CD4-positive, alpha-beta T cell treated with Interferon alpha-2 for 1 hour (primary cell): ENCODE results near the gene TMEM203.

Experiments
- DNase-seq, 2 donors: peaks; one replicate each; pipeline ENCODE4 v3.0.0-alpha.2; 2020 to 2022

The TMEM203 gene

DNA sequence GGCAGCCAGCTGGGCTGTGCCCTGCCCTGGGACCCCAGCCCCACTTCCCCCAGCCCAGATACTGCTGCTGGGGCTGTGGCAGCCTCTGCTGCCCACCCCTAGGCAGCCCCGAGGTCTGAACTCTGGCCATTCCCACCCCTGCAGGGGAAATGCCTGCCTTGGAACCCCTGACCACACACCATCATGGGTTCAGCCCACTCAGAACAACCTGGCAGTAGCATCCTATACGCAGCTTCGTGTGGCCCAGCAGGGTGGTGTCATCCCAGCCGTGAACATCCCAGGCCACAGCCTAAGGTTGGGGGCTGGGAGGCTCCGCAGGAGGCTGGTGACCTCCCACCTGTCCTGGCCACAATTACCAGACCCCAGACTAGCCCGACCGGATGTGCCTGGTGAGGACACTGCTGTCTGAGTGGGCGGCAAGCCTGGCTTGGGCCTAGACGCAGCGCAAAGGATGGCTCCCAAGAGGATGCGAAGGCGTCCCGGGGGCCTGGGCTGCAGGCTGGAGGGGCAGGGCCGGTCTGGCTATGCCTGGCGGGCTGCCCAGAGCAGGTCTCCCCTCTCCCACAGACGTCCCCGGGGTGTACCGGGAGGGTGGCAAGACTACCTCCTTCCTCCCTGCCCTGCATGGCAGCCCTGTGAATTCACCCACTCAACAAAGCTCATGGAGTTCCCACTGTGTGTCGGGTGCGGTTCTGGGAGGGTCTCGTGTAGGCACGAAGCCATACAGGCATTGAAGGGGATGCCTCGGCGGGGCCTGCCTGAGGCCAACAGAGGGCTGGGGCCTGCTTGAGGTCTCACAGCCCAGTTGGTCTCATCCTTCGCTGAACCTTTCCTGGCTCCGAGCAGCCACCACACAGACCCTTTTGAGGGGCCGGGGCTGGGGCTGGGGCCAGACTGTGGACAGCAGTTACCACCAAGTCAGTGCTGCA lies 23.8 kb upstream of the TMEM203 start:
- DNase-seq: no peak

DNA sequence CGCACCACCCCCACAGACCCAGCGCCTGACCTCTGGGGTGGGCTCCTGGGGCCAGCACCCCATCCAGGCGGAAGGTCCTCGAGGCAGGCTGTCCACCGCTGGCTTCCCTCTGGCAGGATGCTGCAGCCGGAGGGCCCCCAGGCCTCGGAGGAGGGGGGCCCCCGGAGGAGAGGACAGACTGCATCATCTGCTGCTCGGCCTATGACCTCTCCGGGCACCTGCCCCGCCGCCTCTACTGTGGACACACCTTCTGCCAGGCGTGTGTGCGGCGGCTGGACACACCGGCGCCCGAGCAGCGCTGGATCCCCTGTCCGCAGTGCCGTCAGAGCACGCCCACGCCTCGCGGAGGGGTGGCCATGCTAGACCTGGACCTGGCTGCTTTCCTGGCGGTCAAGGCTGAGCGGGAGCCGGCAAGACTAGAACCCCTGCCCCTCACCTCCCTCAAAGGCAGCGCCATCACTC lies 23.1 kb upstream of the TMEM203 start:
- DNase-seq: no peak

- DNase-seq: no peak
These were observed 22.5 kb upstream of the TMEM203 start for GRCh38 chr9:137227853-137228505.

DNA sequence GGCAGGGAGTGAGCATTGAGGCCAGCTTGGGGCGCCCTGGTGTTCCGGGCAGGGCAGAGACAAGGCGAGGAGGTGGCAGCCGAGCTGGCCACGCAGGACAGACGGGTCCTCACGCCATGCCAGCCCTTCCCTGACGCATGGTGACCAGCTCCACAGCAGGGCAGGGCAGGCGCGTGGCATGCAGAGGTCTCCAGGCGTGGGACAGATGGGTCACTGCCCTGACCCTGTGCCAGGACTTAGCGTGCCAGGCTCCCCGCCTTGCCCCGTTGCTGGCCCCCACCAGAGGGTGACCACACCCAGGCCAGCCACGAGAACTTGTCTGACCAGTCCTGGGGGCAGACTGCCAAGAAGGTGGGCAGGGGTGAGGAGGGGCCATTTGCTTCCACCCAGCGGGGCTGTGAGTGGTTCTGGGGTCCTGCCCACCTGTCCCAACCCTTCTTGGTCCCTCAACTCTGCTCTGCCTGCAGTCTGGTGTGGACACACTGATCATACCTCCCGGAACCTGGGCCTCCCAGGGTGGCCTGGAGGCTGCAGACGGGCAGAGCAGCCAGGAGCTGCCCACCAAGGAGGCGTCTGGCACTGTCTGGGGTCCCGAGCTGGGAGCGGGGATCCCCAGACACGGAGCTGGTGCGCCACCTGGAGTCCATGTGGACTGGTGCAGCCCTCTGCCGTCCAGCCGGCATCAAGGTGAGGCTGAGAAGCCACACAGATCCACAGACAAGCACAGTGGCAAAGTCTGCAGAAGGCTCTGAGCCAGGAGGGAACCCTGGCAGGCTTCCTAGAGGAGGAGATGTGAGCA lies 21.8 kb upstream of the TMEM203 start, which contains the start of gene RNF224:
RNF224 (plus strand) TSS at position 449 of the 799 bp plus-strand sequence. CDS start 834 bp downstream, outside the sequence.
- peak; percentile 81 to 86 for DNase-seq

- no peak for DNase-seq
These were observed 21.0 kb upstream of the TMEM203 start for GRCh38 chr9:137226338-137227053.

DNA sequence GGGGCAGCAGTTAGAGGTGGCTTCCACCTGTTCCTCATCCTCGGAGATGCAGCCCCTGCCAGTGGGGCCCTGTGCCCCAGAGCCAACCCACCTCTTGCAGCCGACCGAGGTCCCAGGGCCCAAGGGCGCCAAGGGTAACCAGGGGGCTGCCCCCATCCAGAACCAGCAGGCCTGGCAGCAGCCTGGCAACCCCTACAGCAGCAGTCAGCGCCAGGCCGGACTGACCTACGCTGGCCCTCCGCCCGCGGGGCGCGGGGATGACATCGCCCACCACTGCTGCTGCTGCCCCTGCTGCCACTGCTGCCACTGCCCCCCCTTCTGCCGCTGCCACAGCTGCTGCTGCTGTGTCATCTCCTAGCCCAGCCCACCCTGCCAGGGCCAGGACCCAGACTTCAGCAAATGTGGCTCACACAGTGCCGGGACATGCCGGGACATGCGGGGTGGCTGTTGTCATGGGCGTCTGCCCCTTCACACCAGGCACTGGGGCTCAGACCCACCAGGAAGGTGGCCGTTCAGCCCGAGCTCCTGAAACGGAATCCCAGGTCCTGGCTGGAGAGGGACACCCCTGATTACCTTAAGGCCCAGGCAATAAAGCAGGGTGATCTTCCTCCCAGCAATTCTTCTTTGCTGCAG lies 20.4 kb upstream of the TMEM203 start:
- DNase-seq: no peak

DNA sequence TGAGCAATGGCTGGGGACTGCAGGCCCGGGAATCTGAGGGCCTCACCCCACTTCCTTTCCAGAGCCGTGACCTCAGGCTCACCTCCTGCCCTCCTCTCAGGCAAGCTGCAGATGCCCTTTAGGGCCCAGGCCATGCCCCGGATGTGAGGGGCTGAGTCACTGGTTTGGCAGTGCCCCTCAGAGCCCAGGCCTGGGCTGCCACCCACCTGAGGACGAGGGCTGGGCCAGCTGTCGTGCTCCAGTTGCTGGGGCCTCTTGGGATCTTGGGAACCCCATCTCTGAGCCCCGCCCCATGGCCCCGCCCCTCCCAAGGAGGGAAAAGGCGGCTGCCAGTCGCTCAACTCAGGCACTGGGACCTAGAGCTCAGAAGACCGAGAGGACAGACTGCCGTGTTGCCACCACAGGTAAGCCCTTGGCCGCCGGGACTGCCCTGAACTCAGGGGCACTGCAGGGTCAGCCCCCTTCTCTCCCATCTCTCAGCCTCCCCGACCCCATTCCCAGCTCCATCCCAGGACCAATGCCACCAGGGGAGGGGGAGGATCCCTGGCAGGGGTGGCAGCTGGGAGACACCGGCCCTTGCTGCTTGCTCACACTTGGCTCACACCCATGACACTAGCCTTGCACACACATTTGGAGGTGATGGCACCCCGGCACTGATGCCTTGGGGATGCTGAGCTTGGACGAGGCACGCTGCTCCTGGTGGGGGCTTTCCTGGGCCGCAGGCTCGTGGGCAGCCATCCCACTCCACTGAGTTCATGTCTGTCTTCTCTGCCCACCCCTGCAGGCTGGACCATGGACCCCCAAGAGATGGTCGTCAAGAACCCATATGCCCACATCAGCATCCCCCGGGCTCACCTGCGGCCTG lies 19.6 kb upstream of the TMEM203 start, which contains the start of gene CYSRT1:
CYSRT1 (plus strand) TSS at position 345 of the 865 bp plus-strand sequence; CDS start at position 793, 448 bp downstream.
- no peak for DNase-seq

DNA sequence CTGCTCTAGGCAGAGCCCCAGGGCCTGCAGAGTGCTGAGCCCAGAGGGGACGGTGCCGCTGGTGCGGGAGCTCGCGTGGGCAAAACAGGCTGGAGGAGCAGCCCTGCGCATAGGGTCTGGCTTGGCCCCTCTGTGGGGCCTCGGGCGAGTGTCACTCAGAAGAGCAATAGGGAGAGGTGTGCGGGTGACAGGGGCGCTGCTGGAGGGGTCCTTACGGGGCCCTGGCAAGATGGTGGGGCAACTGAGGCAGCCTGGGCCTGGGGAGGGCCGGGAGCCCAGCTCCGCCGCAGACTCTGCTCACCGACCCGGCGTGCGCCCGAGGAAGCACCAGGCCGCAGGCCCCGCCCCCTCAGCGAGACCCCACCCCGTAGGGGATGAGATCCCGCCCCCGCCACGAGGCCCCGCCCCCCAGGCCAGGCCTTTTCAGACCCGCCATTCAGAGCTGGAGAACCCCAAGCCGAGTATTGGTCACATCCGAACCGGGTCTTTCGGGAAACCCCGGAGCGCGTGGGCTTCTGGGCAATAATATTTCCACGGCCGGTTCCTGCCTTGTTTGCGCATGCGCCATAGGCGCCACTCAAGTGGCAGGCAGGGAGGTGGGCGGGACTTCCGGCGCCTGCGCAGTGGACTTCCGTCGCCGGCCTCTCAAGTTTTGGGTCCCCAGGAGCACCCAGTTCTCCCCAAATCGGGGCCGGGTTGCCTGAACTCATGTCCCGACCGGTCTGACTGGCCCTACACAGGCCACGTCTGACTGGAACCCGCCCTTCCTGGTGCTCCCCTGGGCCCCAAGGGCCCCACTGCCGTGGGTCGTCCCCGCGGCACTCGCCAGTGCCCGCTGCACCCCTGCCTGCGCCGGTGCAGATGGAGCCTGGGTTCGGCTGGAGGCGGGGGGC lies 17.9 kb upstream of the TMEM203 start:
- peak; percentile 99 to 100 for DNase-seq

GRCh38 chr9:137222190-137223077 lies 17.0 kb upstream of the TMEM203 start, which contains the start of gene RNF208:
Gene RNF208 (minus strand): TSS chr9:137222240. CDS start chr9:137221212, 1,028 bp downstream.
- DNase-seq: no peak

- no peak for DNase-seq
These were observed 16.2 kb upstream of the TMEM203 start for GRCh38 chr9:137221506-137222111.

- DNase-seq: no peak
These were observed 15.7 kb upstream of the TMEM203 start for GRCh38 chr9:137221095-137221505.

- DNase-seq: no peak
These were observed 15.1 kb upstream of the TMEM203 start for GRCh38 chr9:137220317-137221094.

DNA sequence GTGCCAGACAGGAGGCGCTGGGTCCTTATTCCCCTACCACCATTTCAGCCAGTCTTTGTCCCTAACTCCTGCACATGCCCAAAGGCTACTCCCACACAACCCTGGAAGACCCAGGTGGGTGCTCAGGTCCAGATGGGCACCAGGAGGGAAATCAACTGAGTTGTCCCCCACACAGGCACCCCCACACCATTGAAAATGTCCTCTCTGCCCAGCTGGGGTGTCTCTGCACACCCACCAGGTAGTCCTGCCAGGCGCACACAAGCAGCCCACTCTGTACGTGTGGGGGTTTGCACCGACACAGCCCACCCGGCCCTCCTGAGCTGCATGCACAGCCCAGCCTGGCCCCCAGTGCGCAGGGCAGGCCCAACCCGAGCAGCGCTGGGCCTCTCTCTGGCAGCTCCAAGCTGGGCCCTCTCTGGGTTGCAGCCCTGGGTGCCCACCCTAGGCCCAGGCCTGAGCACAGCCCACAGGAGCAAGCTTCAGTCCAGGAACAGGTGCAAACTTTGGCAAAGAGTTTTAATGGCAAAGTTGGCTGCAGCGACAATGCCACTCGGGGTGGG lies 14.4 kb upstream of the TMEM203 start:
- DNase-seq: no peak

DNA sequence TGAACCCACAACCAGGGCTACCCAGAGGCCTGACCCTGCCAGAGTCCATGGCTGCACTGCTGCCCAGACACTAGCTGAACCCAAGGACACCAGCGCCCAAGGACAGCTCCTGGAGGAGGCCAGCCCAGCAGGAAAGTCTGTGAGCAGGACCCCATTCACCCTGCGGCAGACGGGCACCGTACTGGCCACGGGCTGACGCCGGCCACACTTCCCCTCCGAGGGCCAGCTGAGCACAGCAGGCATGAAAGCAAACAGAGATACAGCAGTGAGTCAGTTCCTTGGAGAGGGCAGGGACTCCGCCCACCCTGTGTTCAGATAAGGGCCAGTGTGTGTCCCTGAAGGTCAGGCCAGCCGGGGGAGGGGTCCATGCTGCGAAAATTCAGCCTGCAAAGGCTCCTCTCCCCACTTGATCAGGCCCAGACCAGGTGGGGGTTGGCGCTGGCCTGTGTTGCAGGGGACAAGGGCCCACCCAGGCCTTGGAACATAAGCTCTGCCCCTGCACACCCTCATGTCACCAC lies 13.4 kb upstream of the TMEM203 start:
- DNase-seq: no peak

GRCh38 chr9:137218212-137218753 lies 12.8 kb upstream of the TMEM203 start:
- DNase-seq: no peak
